ENCODE results near the gene DDTL.

Gene DDTL

DNA sequence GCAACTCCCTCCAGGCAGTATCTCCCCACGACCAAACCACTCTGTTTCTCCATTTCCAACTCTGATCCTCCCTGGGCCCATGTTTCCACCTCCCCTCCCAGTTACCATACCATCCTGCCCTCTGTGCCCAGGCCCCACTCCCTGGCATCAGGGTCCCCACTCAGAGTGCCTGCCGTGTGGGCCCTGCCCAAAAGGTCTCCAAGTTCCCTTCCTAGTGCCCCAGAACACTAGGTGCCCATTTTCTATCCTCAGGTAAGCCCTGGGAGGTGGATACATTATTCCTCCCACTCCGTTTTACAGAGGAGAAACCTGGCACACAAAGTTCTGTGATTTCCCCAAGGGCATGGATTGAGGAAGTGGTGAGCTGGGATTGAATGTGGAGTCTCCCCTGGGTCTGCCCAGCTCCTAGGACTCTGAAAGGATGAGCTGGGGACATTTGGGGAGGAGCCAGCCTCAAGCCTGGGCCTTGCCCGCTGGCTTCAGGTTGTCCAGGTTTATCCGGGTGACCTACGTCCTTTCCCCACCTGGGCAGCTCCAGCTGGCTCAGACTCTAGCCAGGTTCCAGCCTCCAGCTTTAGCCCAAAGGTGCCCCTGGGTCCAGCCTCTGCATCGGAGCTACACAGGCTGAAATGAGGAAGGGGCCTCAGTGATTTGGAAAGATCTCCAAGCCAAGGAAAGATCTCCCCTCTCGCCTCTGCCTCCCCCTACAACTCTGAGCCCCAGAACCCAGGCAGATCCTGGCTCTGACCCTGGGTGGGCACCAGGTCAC is 40.7 kb downstream of the DDTL start:
- WGBS = 84% methylated on average over 8 of the region's 8 CpGs
- Histone ChIP-seq H3K9me3 (ENCODE audit: insufficient read depth, low read depth, low read length) (no peaks in the 10 kb centered on the region; the same call in 1 of the 2 replicates), H3K9ac (ENCODE audit: low read depth, low read length) (no peak overlapping the region), H3K4me1 (ENCODE audit: insufficient read depth, low read length) (peaks cover 3% of the 10 kb centered on the region; the same call in 1 of the 2 replicates), H3K36me3 (ENCODE audit: insufficient read depth, low read length) (no peaks in the 10 kb centered on the region), H3K27me3 (ENCODE audit: insufficient read depth, low read length) (no peaks in the 10 kb centered on the region), H3K27ac (ENCODE audit: low read depth, low read length) (no peak overlapping the region), H3K4me3 (ENCODE audit: low read length) (no peak overlapping the region)

- H3K36me3 ChIP-seq (ENCODE audit: insufficient read depth, low read length) = no peaks in the 10 kb centered on the region
- WGBS = 97% methylated on average over 1 of the region's 1 CpG
- no peaks in the 10 kb centered on the region for H3K27me3 ChIP-seq (ENCODE audit: insufficient read depth, low read length)
- no peak overlapping the region for H3K4me3 ChIP-seq (ENCODE audit: low read length)
- H3K9ac ChIP-seq (ENCODE audit: low read depth, low read length) = no peak overlapping the region
- H3K9me3 ChIP-seq (ENCODE audit: insufficient read depth, low read depth, low read length) = no peaks in the 10 kb centered on the region; the same call in 1 of the 2 replicates
- peaks cover 4% of the 10 kb centered on the region; the same call in 1 of the 2 replicates for H3K4me1 ChIP-seq (ENCODE audit: insufficient read depth, low read length)
- no peak overlapping the region for H3K27ac ChIP-seq (ENCODE audit: low read depth, low read length)
Measured at GRCh38 chr22:24008022-24008283, 41.3 kb downstream of the DDTL start.

DNA sequence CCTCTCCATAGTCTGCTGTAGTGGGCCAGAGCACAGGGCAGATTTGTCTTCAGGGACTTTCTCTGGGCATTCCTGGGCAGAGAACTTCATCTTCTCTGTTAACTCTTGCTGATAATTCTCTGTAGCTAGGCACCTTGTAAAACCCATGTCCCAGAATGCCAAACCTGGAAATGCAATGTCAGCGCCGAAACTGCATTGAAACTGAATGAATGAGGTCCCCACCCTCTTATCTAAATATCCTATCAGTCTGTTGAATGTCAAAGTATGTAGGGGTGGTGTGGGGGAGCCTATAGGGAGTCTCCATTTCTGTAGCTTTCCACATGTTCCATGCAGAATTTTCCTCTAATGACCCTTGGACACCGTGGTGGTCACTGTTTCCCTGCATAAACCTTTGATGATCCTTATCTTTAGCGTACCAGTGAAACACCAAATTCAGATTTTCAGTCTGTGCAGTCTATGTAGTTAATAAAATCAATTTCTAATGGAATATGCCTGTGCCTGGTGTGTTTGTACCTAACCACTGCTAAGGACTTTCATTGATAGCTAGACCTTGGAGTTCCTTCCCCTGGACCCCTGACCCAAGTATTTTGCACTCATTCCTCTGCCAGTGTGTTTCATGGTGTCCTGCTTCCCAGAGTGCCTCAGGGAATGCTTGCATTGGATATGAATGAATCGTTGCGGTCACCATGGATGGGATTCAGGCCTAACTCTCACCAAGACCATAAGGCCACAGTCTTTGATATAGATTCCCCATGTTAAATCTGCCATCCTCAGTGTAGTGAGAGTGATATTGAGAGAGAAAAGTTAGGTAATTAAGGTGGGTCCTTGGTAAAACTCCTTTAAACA is 41.9 kb downstream of the DDTL start:
- H3K27ac ChIP-seq (ENCODE audit: low read depth, low read length) = no peak overlapping the region
- 96% methylated on average over 6 of the region's 6 CpGs for WGBS
- no peaks in the 10 kb centered on the region for H3K27me3 ChIP-seq (ENCODE audit: insufficient read depth, low read length)
- H3K9me3 ChIP-seq (ENCODE audit: insufficient read depth, low read depth, low read length) = no peaks in the 10 kb centered on the region; the same call in 1 of the 2 replicates
- H3K36me3 ChIP-seq (ENCODE audit: insufficient read depth, low read length) = no peaks in the 10 kb centered on the region
- H3K4me1 ChIP-seq (ENCODE audit: insufficient read depth, low read length) = peaks cover 4% of the 10 kb centered on the region; the same call in 1 of the 2 replicates
- no peak overlapping the region for H3K4me3 ChIP-seq (ENCODE audit: low read length)
- H3K9ac ChIP-seq (ENCODE audit: low read depth, low read length) = no peak overlapping the region

- 90% methylated on average over 7 of the region's 7 CpGs for WGBS
- no peaks in the 10 kb centered on the region; the same call in 1 of the 2 replicates for H3K9me3 ChIP-seq (ENCODE audit: insufficient read depth, low read depth, low read length)
- H3K4me3 ChIP-seq (ENCODE audit: low read length) = no peak overlapping the region
- H3K4me1 ChIP-seq (ENCODE audit: insufficient read depth, low read length) = peaks cover 4% of the 10 kb centered on the region; the same call in 1 of the 2 replicates
- no peaks in the 10 kb centered on the region for H3K27me3 ChIP-seq (ENCODE audit: insufficient read depth, low read length)
- 0 out of 2 replicates have a peak, but pooled peaks cover 4% of the 10 kb centered on the region for H3K36me3 ChIP-seq (ENCODE audit: insufficient read depth, low read length)
- no peak overlapping the region for H3K27ac ChIP-seq (ENCODE audit: low read depth, low read length)
- H3K9ac ChIP-seq (ENCODE audit: low read depth, low read length) = no peak overlapping the region
Measured at GRCh38 chr22:24009227-24010017, 42.7 kb downstream of the DDTL start.

DNA sequence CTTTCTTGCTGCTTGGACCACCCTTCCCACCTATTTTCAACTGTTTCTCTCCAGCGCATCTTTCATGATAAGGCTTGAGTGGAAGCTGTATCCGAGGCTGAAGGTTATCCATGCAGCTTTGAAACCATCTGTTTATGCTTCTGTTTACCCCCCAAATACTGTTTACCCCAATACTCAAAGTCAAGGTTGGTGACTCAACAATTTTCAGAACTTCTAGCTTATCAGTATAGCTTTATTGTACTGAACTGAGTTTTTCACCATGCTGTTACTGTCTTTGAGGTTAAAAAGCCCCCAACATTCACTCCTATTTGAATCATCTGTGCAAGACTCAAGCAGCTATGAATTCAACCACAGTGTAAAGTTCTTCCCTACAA is 43.3 kb downstream of the DDTL start:
- no peak overlapping the region for H3K9ac ChIP-seq (ENCODE audit: low read depth, low read length)
- H3K27me3 ChIP-seq (ENCODE audit: insufficient read depth, low read length) = no peaks in the 10 kb centered on the region
- no peak overlapping the region for H3K4me3 ChIP-seq (ENCODE audit: low read length)
- 0 out of 2 replicates have a peak, but pooled peaks cover 4% of the 10 kb centered on the region for H3K36me3 ChIP-seq (ENCODE audit: insufficient read depth, low read length)
- no peak overlapping the region for H3K27ac ChIP-seq (ENCODE audit: low read depth, low read length)
- WGBS = 94% methylated on average over 2 of the region's 2 CpGs
- H3K9me3 ChIP-seq (ENCODE audit: insufficient read depth, low read depth, low read length) = no peaks in the 10 kb centered on the region; the same call in 1 of the 2 replicates
- H3K4me1 ChIP-seq (ENCODE audit: insufficient read depth, low read length) = peaks cover 4% of the 10 kb centered on the region; the same call in 1 of the 2 replicates

DNA sequence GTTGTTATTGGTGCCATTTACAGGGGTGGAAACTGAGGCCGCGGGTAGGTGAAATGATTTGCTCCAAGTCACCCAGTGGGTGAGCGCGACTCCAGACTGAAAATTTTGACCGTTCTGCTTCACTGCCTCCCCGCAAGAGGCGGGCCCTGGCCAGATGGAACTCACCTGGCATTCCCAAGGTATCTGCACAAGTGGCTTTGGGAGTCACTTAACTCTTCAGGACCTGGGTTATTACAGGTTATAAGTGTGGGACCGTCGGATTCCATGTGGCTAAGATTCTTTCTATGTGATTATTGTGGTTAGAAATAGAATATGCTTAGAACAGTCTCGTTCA is 45.0 kb downstream of the DDTL start:
- H3K4me1 ChIP-seq (ENCODE audit: insufficient read depth, low read length) = peaks cover 4% of the 10 kb centered on the region; the same call in 1 of the 2 replicates
- H3K36me3 ChIP-seq (ENCODE audit: insufficient read depth, low read length) = peaks cover 8% of the 10 kb centered on the region; the same call in 1 of the 2 replicates
- H3K9me3 ChIP-seq (ENCODE audit: insufficient read depth, low read depth, low read length) = peaks cover 6% of the 10 kb centered on the region
- H3K27me3 ChIP-seq (ENCODE audit: insufficient read depth, low read length) = no peaks in the 10 kb centered on the region
- H3K9ac ChIP-seq (ENCODE audit: low read depth, low read length) = peak overlapping the region; percentile 72
- peak overlapping the region; percentile 58; the same call in 1 of the 2 replicates for H3K27ac ChIP-seq (ENCODE audit: low read depth, low read length)
- peak overlapping the region; percentile 88 for H3K4me3 ChIP-seq (ENCODE audit: low read length)
- 4% methylated on average over 10 of the region's 10 CpGs for WGBS

DNA sequence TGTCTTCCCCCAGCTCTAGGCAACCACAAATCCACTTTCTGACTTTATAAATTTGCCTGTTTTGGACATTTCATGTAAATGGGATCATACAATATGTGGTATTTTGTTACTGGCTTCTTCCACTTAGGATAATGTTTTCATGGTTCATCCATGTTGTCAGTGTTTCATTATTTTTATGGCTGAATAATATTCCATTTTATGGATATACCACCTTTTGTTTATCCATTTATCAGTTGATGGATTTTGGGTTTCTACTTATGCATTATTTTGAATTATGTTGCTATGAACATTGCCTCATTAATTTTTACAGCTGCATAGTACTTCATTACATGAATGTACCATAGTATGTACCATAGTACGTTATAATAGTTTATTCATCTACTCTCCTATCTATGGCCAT is 49.5 kb downstream of the DDTL start:
- Histone ChIP-seq H3K36me3 (ENCODE audit: insufficient read depth, low read length) (peaks cover 8% of the 10 kb centered on the region; the same call in 1 of the 2 replicates), H3K4me1 (ENCODE audit: insufficient read depth, low read length) (peaks cover 4% of the 10 kb centered on the region; the same call in 1 of the 2 replicates), H3K27ac (ENCODE audit: low read depth, low read length) (no peak overlapping the region), H3K27me3 (ENCODE audit: insufficient read depth, low read length) (no peaks in the 10 kb centered on the region), H3K9me3 (ENCODE audit: insufficient read depth, low read depth, low read length) (peaks cover 6% of the 10 kb centered on the region; the same call in 1 of the 2 replicates), H3K4me3 (ENCODE audit: low read length) (no peak overlapping the region), H3K9ac (ENCODE audit: low read depth, low read length) (no peak overlapping the region)
- WGBS = 100% methylated on average over 1 of the region's 1 CpG

- peaks cover 6% of the 10 kb centered on the region for H3K4me1 ChIP-seq (ENCODE audit: insufficient read depth, low read length)
- peaks cover 1% of the 10 kb centered on the region; the same call in 1 of the 2 replicates for H3K9me3 ChIP-seq (ENCODE audit: insufficient read depth, low read depth, low read length)
- H3K27ac ChIP-seq (ENCODE audit: low read depth, low read length) = no peak overlapping the region
- WGBS = 92% methylated on average over 2 of the region's 3 CpGs
- H3K36me3 ChIP-seq (ENCODE audit: insufficient read depth, low read length) = no peaks in the 10 kb centered on the region
- no peak overlapping the region for H3K9ac ChIP-seq (ENCODE audit: low read depth, low read length)
- no peak overlapping the region for H3K4me3 ChIP-seq (ENCODE audit: low read length)
- no peaks in the 10 kb centered on the region for H3K27me3 ChIP-seq (ENCODE audit: insufficient read depth, low read length)
Measured at GRCh38 chr22:24021304-24021703, 54.6 kb downstream of the DDTL start.
